ENCODE results near the gene CEP164.

The CEP164 gene

GRCh38 chr11:117290809-117291396 lies 36.8 kb upstream of the CEP164 start, which contains the start of gene BACE1-AS:
Gene BACE1-AS, plus strand, starts transcription at chr11:117291346.
- TF ChIP-seq TAF1 (IDR thresholded peaks at IDR 0.05; ENCODE audit: borderline replicate concordance, insufficient read depth, low read length) (no peak), REST (IDR thresholded peaks at IDR 0.05; ENCODE audit: insufficient read depth in 1 of 2, low read depth in 2 of 2, low read length in 2 of 2) (no peak), SIN3A (IDR thresholded peaks at IDR 0.05; ENCODE audit: borderline replicate concordance, insufficient read depth, low read length) (no peak), POLR2AphosphoS5 (IDR thresholded peaks at IDR 0.05; ENCODE audit: low read depth, low read length) (no peak), FOXP2 (optimal IDR thresholded peaks at IDR 0.05; ENCODE audit: borderline replicate concordance, extremely low read depth, extremely low read length, insufficient read depth) (no peak)

- TF ChIP-seq SIN3A (IDR thresholded peaks at IDR 0.05; ENCODE audit: borderline replicate concordance, insufficient read depth, low read length) (no peak), TAF1 (IDR thresholded peaks at IDR 0.05; ENCODE audit: borderline replicate concordance, insufficient read depth, low read length) (no peak), REST (IDR thresholded peaks at IDR 0.05; ENCODE audit: insufficient read depth in 1 of 2, low read depth in 2 of 2, low read length in 2 of 2) (no peak), POLR2AphosphoS5 (IDR thresholded peaks at IDR 0.05; ENCODE audit: low read depth, low read length) (no peak), FOXP2 (optimal IDR thresholded peaks at IDR 0.05; ENCODE audit: borderline replicate concordance, extremely low read depth, extremely low read length, insufficient read depth) (no peak)
Observed at GRCh38 chr11:117292616-117293015, 35.0 kb upstream of the CEP164 start.

- no peak for TF ChIP-seq SIN3A (IDR thresholded peaks at IDR 0.05; ENCODE audit: borderline replicate concordance, insufficient read depth, low read length)
- no peak for TF ChIP-seq FOXP2 (optimal IDR thresholded peaks at IDR 0.05; ENCODE audit: borderline replicate concordance, extremely low read depth, extremely low read length, insufficient read depth)
- no peak for TF ChIP-seq POLR2AphosphoS5 (IDR thresholded peaks at IDR 0.05; ENCODE audit: low read depth, low read length)
- no peak for TF ChIP-seq REST (IDR thresholded peaks at IDR 0.05; ENCODE audit: insufficient read depth in 1 of 2, low read depth in 2 of 2, low read length in 2 of 2)
- no peak for TF ChIP-seq TAF1 (IDR thresholded peaks at IDR 0.05; ENCODE audit: borderline replicate concordance, insufficient read depth, low read length)
Observed at GRCh38 chr11:117295438-117296137, 32.1 kb upstream of the CEP164 start.

GRCh38 chr11:117296881-117297280 lies 30.8 kb upstream of the CEP164 start:
- TF ChIP-seq TAF1 (IDR thresholded peaks at IDR 0.05; ENCODE audit: borderline replicate concordance, insufficient read depth, low read length): no peak
- TF ChIP-seq FOXP2 (optimal IDR thresholded peaks at IDR 0.05; ENCODE audit: borderline replicate concordance, extremely low read depth, extremely low read length, insufficient read depth): no peak
- no peak for TF ChIP-seq REST (IDR thresholded peaks at IDR 0.05; ENCODE audit: insufficient read depth in 1 of 2, low read depth in 2 of 2, low read length in 2 of 2)
- no peak for TF ChIP-seq POLR2AphosphoS5 (IDR thresholded peaks at IDR 0.05; ENCODE audit: low read depth, low read length)
- no peak for TF ChIP-seq SIN3A (IDR thresholded peaks at IDR 0.05; ENCODE audit: borderline replicate concordance, insufficient read depth, low read length)
